HCT116 (cell line): ENCODE measurements around the gene SDK1. TPM values are rescaled to one million over a fixed set of nuclear protein-coding genes. Genes with fewer than 3 reads are reported as not detected.

Experiments
- ATAC-seq: fragments of 200-7000 bp; cut with Tn5 transposase; 2 replicates; pipeline ENCODE4 v1.9.1; 2020; ENCODE audit warnings: mild to moderate bottlenecking, moderate library complexity
- BruUV-seq: library from RNA; stranded (reverse); fragments of 400-500 nt; replicated peaks from 2 replicates; lab custom pipeline; 2021; lab: Mats Ljungman, UMichigan
- CTCF ChIA-PET: fragments of 300-600 bp; sonication (Branson Sonifier 250); formaldehyde crosslinking; loops from one replicate; lab custom pipeline; 2021; ENCODE audit warnings: antibody characterized with exemption; lab: Charles Lee
- POLR2A ChIA-PET: fragments of 300-600, 350-600 bp; sonication (Branson Sonifier 250); formaldehyde crosslinking; loops from one replicate; lab custom pipeline; 2021; ENCODE audit warnings: antibody characterized with exemption; lab: Charles Lee
- RAD21 ChIA-PET, 2 experiments: fragments of 300-600 bp; sonication (Branson Sonifier 250); formaldehyde crosslinking; loops; one replicate each; lab custom pipeline; 2023; ENCODE audit warnings: low total read pairs in 2 of 2; ENCODE audit not compliant: uncharacterized antibody in 2 of 2, unreplicated experiment in 2 of 2, low non-redundant PET in 1 of 2; lab: Charles Lee
- DNase-seq: peaks from one replicate; pipeline ENCODE4 v3.0.0-alpha.2; 2010; ENCODE audit warnings: low read depth, low spot score
- H2AFZ ChIP-seq: fragments of 200-600 bp; shearing (Covaris generic), sonication (generic); 2 replicates; pipeline ENCODE4 v1.6.1; 2017; ENCODE audit warnings: low read depth, mixed run types, mixed read lengths, antibody characterized with exemption, low read length; ENCODE audit not compliant: poor library complexity, severe bottlenecking
- H3K27ac ChIP-seq: 2 replicates; pipeline ENCODE4 v1.5.1; 2012; ENCODE audit warnings: low read depth, low read length
- H3K27me3 ChIP-seq: fragments of 200-600 bp; sonication (generic); 2 replicates; pipeline ENCODE4 v1.6.1; 2016; ENCODE audit warnings: mixed run types, low read length, mixed read lengths; ENCODE audit not compliant: insufficient read depth
- H3K36me3 ChIP-seq, 2 experiments: fragments of 200-500 bp in 1 of 2; fragments of 200-600 bp in 1 of 2; sonication (Bioruptor generic) in 1 of 2; sonication (generic) in 1 of 2; 2 replicates each; pipeline versions ENCODE4 v1.5.1 to v1.6.1; 2014 to 2016; ENCODE audit warnings: low read length in 2 of 2, inconsistent platforms in 1 of 2, mixed read lengths in 1 of 2, mixed run types in 1 of 2; ENCODE audit not compliant: insufficient read depth in 2 of 2, control insufficient read depth in 1 of 2
- H3K4me1 ChIP-seq, 2 experiments: fragments of 200-600 bp in 1 of 2; sonication (generic) in 1 of 2; 2 replicates each; pipeline versions ENCODE4 v1.5.1 to v1.6.1; 2012 to 2017; ENCODE audit warnings: low read length in 2 of 2, inconsistent platforms in 1 of 2, mild to moderate bottlenecking in 1 of 2, mixed read lengths in 1 of 2, mixed run types in 1 of 2, moderate library complexity in 1 of 2; ENCODE audit not compliant: insufficient read depth in 2 of 2, control insufficient read depth in 1 of 2
- H3K4me2 ChIP-seq: fragments of 200-600 bp; sonication (generic); 2 replicates; pipeline ENCODE4 v1.6.1; 2017; ENCODE audit warnings: mixed run types, low read length, mixed read lengths
- H3K4me3 ChIP-seq, 2 experiments: fragments of 200-600 bp in 1 of 2; sonication (generic) in 1 of 2; replicated peaks in 1 of 2; 2 replicates each; pipeline ENCODE4 v1.5.1; 2011 to 2016; ENCODE audit warnings: low read length in 2 of 2, control low read depth in 1 of 2, low read depth in 1 of 2, mild to moderate bottlenecking in 1 of 2, mixed read lengths in 1 of 2, mixed run types in 1 of 2
- H3K79me2 ChIP-seq: fragments of 200-600 bp; sonication (generic); 2 replicates; pipeline ENCODE4 v1.6.1; 2017; ENCODE audit warnings: mild to moderate bottlenecking, mixed run types, low read length, moderate library complexity, mixed read lengths; ENCODE audit not compliant: insufficient read depth
- H3K9ac ChIP-seq: fragments of 200-600 bp; sonication (generic); 2 replicates; pipeline ENCODE4 v1.6.1; 2016; ENCODE audit warnings: low read length, mixed read lengths
- H3K9me2 ChIP-seq: fragments of 200-600 bp; sonication (generic), shearing (Covaris generic); 2 replicates; pipeline ENCODE4 v1.6.1; 2017; ENCODE audit warnings: mixed run types, mild to moderate bottlenecking, moderate library complexity; ENCODE audit not compliant: insufficient read depth
- H3K9me3 ChIP-seq, 2 experiments: fragments of 200-500 bp in 1 of 2; fragments of 200-600 bp in 1 of 2; sonication (Bioruptor generic) in 1 of 2; sonication (generic) in 1 of 2; 2 replicates each; pipeline ENCODE4 v1.6.1; 2014 to 2017; ENCODE audit warnings: low read length in 2 of 2, mixed read lengths in 2 of 2, inconsistent platforms in 1 of 2, low read depth in 1 of 2, mild to moderate bottlenecking in 1 of 2, mixed run types in 1 of 2, moderate library complexity in 1 of 2; ENCODE audit not compliant: control insufficient read depth in 1 of 2, insufficient read depth in 1 of 2
- H4K20me1 ChIP-seq: fragments of 200-600 bp; sonication (generic), shearing (Covaris generic); 2 replicates; pipeline ENCODE4 v1.6.1; 2017; ENCODE audit warnings: mixed run types, mild to moderate bottlenecking, moderate library complexity; ENCODE audit not compliant: insufficient read depth
- CBX3 ChIP-seq: IDR thresholded peaks from 2 replicates; pipeline ENCODE4 v1.6.1; 2012; ENCODE audit warnings: low read depth
- CEBPB ChIP-seq: IDR thresholded peaks from 2 replicates; pipeline ENCODE4 v1.6.1; 2012; ENCODE audit warnings: low read depth
- ELF1 ChIP-seq: IDR thresholded peaks from 2 replicates; pipeline ENCODE4 v1.6.1; 2012; ENCODE audit warnings: low read depth, borderline replicate concordance
- MAX ChIP-seq: IDR thresholded peaks from 2 replicates; pipeline ENCODE4 v1.6.1; 2012
- POLR2A ChIP-seq: IDR thresholded peaks from 2 replicates; pipeline ENCODE4 v1.7.0; 2011; ENCODE audit warnings: borderline replicate concordance; ENCODE audit not compliant: insufficient read depth, insufficient read length; ENCODE audit errors: extremely low read depth
- POLR2AphosphoS5 ChIP-seq: IDR thresholded peaks from 2 replicates; pipeline ENCODE4 v1.6.1; 2011; ENCODE audit warnings: mild to moderate bottlenecking, low read depth, low read length, moderate library complexity
- SIN3A ChIP-seq: IDR thresholded peaks from 2 replicates; pipeline ENCODE4 v1.6.1; 2012; ENCODE audit warnings: low read depth
- SP1 ChIP-seq: IDR thresholded peaks from 2 replicates; pipeline ENCODE4 v1.6.1; 2012; ENCODE audit warnings: low read depth
- ZFX ChIP-seq: fragments of 450-650 bp; IDR thresholded peaks from 2 replicates; pipeline ENCODE4 v1.6.1; 2017
- ZNF274 ChIP-seq: fragments of 200-500 bp; sonication (Bioruptor generic); IDR thresholded peaks from 2 replicates; pipeline ENCODE4 v1.6.1; 2014; ENCODE audit warnings: mild to moderate bottlenecking, low read depth, low read length, inconsistent platforms
- intact Hi-C: fragments of 100-400 bp; cut with micrococcal nuclease; formaldehyde crosslinking; loops from 2 replicates; pipeline ENCODE4 v1.10.0; 2022
- total RNA-seq: library from RNA; stranded (reverse); gene quantifications from one replicate; pipeline ENCODE4 v1.2.1, GENCODE V29; 2021; ENCODE audit not compliant: unreplicated experiment
- TF ChIP-seq, protein P1 (sequence below), 3 experiments: fragments of 200-600 bp in 1 of 3; sonication (generic) in 1 of 3; IDR thresholded peaks in 2 of 3; conservative IDR thresholded peaks in 1 of 3; 2 replicates each; pipeline ENCODE4 v1.5.1; 2012 to 2017; ENCODE audit warnings: low read depth in 2 of 3, low read length in 2 of 3, antibody characterized with exemption in 1 of 3, borderline replicate concordance in 1 of 3, control low read depth in 1 of 3, mild to moderate bottlenecking in 1 of 3, mixed read lengths in 1 of 3, mixed run types in 1 of 3, moderate library complexity in 1 of 3; ENCODE audit not compliant: insufficient read depth in 1 of 3
- TF ChIP-seq, protein P2 (sequence below): IDR thresholded peaks from 2 replicates; pipeline ENCODE4 v1.6.1; 2011; ENCODE audit warnings: mild to moderate bottlenecking, low read length, moderate library complexity; ENCODE audit not compliant: insufficient replicate concordance; ENCODE audit errors: extremely low read depth
- TF ChIP-seq, protein P3 (sequence below): IDR thresholded peaks from 2 replicates; pipeline ENCODE4 v1.6.1; 2012; ENCODE audit warnings: low read depth

Gene SDK1
- total RNA-seq, 1 experiment from 2014 or later: 0.05 TPM

DNA sequence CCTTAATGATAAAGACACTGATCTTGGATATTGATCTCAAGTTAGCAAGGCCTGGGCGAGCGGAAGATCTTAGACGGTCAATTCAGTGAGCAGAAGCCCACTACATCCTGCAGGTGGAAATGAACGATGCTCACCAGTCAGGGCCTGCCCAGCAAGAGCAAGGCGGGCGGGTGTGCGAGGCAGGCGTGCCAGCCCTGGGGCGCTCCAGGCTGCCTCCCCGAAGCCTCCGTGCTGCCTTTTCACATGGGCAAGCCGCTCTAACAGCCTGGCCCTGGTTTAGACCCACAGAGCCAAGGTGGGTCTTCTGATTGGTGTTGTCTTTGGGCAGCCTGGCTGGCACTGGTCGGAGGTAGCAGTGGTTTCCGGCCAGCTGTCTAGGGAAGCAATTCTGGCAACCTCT, 906.0 kb downstream of the SDK1 start:
- no peak overlapping the region for H3K9ac ChIP-seq
- H3K4me3 ChIP-seq: no peak overlapping the region
- no peak overlapping the region for H3K4me2 ChIP-seq
- ChIA-PET POLR2A (no interaction called here), RAD21 (no interaction called here), CTCF (no interaction called here)
- no peaks in the 10 kb centered on the region for H3K9me3 ChIP-seq
- no peaks in the 10 kb centered on the region for H3K79me2 ChIP-seq
- H3K27me3 ChIP-seq: no peaks in the 10 kb centered on the region
- ATAC-seq (no peak), DNase-seq (no peak)
- TF ChIP-seq SIN3A (no peak), POLR2AphosphoS5 (no peak)
- TF ChIP-seq, protein P1, sequence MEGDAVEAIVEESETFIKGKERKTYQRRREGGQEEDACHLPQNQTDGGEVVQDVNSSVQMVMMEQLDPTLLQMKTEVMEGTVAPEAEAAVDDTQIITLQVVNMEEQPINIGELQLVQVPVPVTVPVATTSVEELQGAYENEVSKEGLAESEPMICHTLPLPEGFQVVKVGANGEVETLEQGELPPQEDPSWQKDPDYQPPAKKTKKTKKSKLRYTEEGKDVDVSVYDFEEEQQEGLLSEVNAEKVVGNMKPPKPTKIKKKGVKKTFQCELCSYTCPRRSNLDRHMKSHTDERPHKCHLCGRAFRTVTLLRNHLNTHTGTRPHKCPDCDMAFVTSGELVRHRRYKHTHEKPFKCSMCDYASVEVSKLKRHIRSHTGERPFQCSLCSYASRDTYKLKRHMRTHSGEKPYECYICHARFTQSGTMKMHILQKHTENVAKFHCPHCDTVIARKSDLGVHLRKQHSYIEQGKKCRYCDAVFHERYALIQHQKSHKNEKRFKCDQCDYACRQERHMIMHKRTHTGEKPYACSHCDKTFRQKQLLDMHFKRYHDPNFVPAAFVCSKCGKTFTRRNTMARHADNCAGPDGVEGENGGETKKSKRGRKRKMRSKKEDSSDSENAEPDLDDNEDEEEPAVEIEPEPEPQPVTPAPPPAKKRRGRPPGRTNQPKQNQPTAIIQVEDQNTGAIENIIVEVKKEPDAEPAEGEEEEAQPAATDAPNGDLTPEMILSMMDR (IDR thresholded peaks at IDR 0.05 in 2 of 3, conservative IDR thresholded peaks at IDR 0.05 in 1 of 3; ENCODE audit: borderline replicate concordance in 1 of 3, insufficient read depth in 1 of 3, low read depth in 2 of 3, low read length in 2 of 3): no peak
- H3K27ac ChIP-seq: no peak overlapping the region
- no peaks in the 10 kb centered on the region for H3K36me3 ChIP-seq
- no peak overlapping the region for H2AFZ ChIP-seq
- no peaks in the 10 kb centered on the region for H3K9me2 ChIP-seq
- intact Hi-C loops: no loop called here
- H3K4me1 ChIP-seq: no peaks in the 10 kb centered on the region
- BruUV-seq: no TSS peak
- H4K20me1 ChIP-seq: no peaks in the 10 kb centered on the region

GRCh38 chr7:4208086-4208485, 907.0 kb downstream of the SDK1 start:
- Histone ChIP-seq H3K36me3 (no peaks in the 10 kb centered on the region), H3K9me2 (no peaks in the 10 kb centered on the region), H3K4me2 (no peak overlapping the region), H3K27ac (no peak overlapping the region), H3K9me3 (no peaks in the 10 kb centered on the region), H3K4me3 (no peak overlapping the region), H3K4me1 (no peaks in the 10 kb centered on the region), H4K20me1 (no peaks in the 10 kb centered on the region), H3K79me2 (no peaks in the 10 kb centered on the region), H2AFZ (no peak overlapping the region), H3K9ac (no peak overlapping the region), H3K27me3 (no peaks in the 10 kb centered on the region)
- DNase-seq: no peak
- no TSS peak for BruUV-seq
- ATAC-seq: no peak
- RAD21 ChIA-PET: no interaction called here
- TF ChIP-seq SP1 (no peak), CEBPB (no peak), MAX (no peak), ZNF274 (no peak), SIN3A (no peak), ELF1 (no peak), CBX3 (no peak), ZFX (no peak), POLR2A (no peak)
- TF ChIP-seq, protein P2, sequence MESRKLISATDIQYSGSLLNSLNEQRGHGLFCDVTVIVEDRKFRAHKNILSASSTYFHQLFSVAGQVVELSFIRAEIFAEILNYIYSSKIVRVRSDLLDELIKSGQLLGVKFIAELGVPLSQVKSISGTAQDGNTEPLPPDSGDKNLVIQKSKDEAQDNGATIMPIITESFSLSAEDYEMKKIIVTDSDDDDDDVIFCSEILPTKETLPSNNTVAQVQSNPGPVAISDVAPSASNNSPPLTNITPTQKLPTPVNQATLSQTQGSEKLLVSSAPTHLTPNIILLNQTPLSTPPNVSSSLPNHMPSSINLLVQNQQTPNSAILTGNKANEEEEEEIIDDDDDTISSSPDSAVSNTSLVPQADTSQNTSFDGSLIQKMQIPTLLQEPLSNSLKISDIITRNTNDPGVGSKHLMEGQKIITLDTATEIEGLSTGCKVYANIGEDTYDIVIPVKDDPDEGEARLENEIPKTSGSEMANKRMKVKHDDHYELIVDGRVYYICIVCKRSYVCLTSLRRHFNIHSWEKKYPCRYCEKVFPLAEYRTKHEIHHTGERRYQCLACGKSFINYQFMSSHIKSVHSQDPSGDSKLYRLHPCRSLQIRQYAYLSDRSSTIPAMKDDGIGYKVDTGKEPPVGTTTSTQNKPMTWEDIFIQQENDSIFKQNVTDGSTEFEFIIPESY: no peak
- TF ChIP-seq, protein P3, sequence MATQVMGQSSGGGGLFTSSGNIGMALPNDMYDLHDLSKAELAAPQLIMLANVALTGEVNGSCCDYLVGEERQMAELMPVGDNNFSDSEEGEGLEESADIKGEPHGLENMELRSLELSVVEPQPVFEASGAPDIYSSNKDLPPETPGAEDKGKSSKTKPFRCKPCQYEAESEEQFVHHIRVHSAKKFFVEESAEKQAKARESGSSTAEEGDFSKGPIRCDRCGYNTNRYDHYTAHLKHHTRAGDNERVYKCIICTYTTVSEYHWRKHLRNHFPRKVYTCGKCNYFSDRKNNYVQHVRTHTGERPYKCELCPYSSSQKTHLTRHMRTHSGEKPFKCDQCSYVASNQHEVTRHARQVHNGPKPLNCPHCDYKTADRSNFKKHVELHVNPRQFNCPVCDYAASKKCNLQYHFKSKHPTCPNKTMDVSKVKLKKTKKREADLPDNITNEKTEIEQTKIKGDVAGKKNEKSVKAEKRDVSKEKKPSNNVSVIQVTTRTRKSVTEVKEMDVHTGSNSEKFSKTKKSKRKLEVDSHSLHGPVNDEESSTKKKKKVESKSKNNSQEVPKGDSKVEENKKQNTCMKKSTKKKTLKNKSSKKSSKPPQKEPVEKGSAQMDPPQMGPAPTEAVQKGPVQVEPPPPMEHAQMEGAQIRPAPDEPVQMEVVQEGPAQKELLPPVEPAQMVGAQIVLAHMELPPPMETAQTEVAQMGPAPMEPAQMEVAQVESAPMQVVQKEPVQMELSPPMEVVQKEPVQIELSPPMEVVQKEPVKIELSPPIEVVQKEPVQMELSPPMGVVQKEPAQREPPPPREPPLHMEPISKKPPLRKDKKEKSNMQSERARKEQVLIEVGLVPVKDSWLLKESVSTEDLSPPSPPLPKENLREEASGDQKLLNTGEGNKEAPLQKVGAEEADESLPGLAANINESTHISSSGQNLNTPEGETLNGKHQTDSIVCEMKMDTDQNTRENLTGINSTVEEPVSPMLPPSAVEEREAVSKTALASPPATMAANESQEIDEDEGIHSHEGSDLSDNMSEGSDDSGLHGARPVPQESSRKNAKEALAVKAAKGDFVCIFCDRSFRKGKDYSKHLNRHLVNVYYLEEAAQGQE: no peak
- CTCF ChIA-PET: no interaction called here
- POLR2A ChIA-PET: no interaction called here
- intact Hi-C loops: no loop called here
